ENCODE measurements around the gene CHRDL2.

- TF ChIP-seq, protein P1, sequence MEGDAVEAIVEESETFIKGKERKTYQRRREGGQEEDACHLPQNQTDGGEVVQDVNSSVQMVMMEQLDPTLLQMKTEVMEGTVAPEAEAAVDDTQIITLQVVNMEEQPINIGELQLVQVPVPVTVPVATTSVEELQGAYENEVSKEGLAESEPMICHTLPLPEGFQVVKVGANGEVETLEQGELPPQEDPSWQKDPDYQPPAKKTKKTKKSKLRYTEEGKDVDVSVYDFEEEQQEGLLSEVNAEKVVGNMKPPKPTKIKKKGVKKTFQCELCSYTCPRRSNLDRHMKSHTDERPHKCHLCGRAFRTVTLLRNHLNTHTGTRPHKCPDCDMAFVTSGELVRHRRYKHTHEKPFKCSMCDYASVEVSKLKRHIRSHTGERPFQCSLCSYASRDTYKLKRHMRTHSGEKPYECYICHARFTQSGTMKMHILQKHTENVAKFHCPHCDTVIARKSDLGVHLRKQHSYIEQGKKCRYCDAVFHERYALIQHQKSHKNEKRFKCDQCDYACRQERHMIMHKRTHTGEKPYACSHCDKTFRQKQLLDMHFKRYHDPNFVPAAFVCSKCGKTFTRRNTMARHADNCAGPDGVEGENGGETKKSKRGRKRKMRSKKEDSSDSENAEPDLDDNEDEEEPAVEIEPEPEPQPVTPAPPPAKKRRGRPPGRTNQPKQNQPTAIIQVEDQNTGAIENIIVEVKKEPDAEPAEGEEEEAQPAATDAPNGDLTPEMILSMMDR (conservative IDR thresholded peaks at IDR 0.05; ENCODE audit: low read length), result no peak
- TF ChIP-seq EZH2phosphoT487 (IDR thresholded peaks at IDR 0.05; ENCODE audit: borderline replicate concordance, low read depth, low read length), result no peak
These were observed 24.3 kb upstream of the CHRDL2 start for GRCh38 chr11:74755395-74755995.
